ENCODE measurements around the gene NAXE. TPM values are rescaled to one million over a fixed set of nuclear protein-coding genes. Genes with fewer than 3 reads are reported as not detected.

Gene NAXE
- total RNA-seq, 3 donors from 2014 or later: 70.8 to 94.4 (median 86.5) TPM

GRCh38 chr1:156591181-156591431 lies 470 bp upstream of the NAXE start:
- no peak for TF ChIP-seq CTCF (IDR thresholded peaks at IDR 0.05)
- peak overlapping the region; percentile 27 for H3K4me3 ChIP-seq
- intact Hi-C loops (cut with DNase I, micrococcal nuclease): no loop called here
- H3K36me3 ChIP-seq (ENCODE audit: low read depth): no peaks in the 10 kb centered on the region
- ATAC-seq (peak; percentile 30), DNase-seq (peak in 1 of 3 donors; percentile 49)
- no peaks in the 10 kb centered on the region for H3K9me3 ChIP-seq
- H3K4me1 ChIP-seq (ENCODE audit: low read depth): peaks cover 11% of the 10 kb centered on the region

GRCh38 chr1:156592158-156592909 lies 758 bp downstream of the NAXE start:
- intact Hi-C loops (cut with DNase I, micrococcal nuclease): no loop called here
- no peaks in the 10 kb centered on the region for H3K36me3 ChIP-seq (ENCODE audit: low read depth)
- no peak for ATAC-seq
- DNase-seq: peak in 1 of 3 donors; percentile 8
- TF ChIP-seq CTCF (IDR thresholded peaks at IDR 0.05): no peak
- no peaks in the 10 kb centered on the region for H3K9me3 ChIP-seq
- H3K4me1 ChIP-seq (ENCODE audit: low read depth): peaks cover 11% of the 10 kb centered on the region
- H3K4me3 ChIP-seq: peak overlapping the region; percentile 27

GRCh38 chr1:156592910-156593660 lies 1.5 kb downstream of the NAXE start:
- DNase-seq (peak in 1 of 3 donors; percentile 16), ATAC-seq (no peak)
- TF ChIP-seq CTCF (IDR thresholded peaks at IDR 0.05): no peak
- Histone ChIP-seq H3K4me3 (no peak overlapping the region), H3K36me3 (ENCODE audit: low read depth) (no peaks in the 10 kb centered on the region), H3K9me3 (no peaks in the 10 kb centered on the region), H3K4me1 (ENCODE audit: low read depth) (peaks cover 11% of the 10 kb centered on the region)
- intact Hi-C loops (cut with DNase I, micrococcal nuclease): no loop called here

GRCh38 chr1:156593661-156593989 lies 2.0 kb downstream of the NAXE start:
- intact Hi-C loops (cut with DNase I, micrococcal nuclease): no loop called here
- peak in 1 of 3 donors; percentile 21 for DNase-seq
- H3K4me3 ChIP-seq: no peak overlapping the region

GRCh38 chr1:156594190-156594589 lies 2.6 kb downstream of the NAXE start:
- Histone ChIP-seq H3K4me3 (no peak overlapping the region), H3K9me3 (no peaks in the 10 kb centered on the region), H3K4me1 (ENCODE audit: low read depth) (peaks cover 11% of the 10 kb centered on the region), H3K36me3 (ENCODE audit: low read depth) (no peaks in the 10 kb centered on the region)
- TF ChIP-seq CTCF (IDR thresholded peaks at IDR 0.05): no peak
- DNase-seq (no peak), ATAC-seq (no peak)
- intact Hi-C loops (cut with DNase I, micrococcal nuclease): no loop called here

More at GRCh38 chr1:156593661-156593989, 2.0 kb downstream of the NAXE start:
- no peak for TF ChIP-seq CTCF (IDR thresholded peaks at IDR 0.05)
- H3K36me3 ChIP-seq (ENCODE audit: low read depth): no peaks in the 10 kb centered on the region
- peaks cover 11% of the 10 kb centered on the region for H3K4me1 ChIP-seq (ENCODE audit: low read depth)
- no peak for ATAC-seq
- H3K9me3 ChIP-seq: no peaks in the 10 kb centered on the region
